Endothelial cell of umbilical vein (primary cell): Measurements from ENCODE around the gene MTIF3. TPM values are rescaled to one million over a fixed set of nuclear protein-coding genes. Genes with fewer than 3 reads are reported as not detected.
A peak's percentile ranks its signal among the peaks of the same experiment; 100 is the strongest.

ENCODE experiments used
- BruUV-seq: library from RNA; stranded (reverse); fragments of 400-500 nt; replicated peaks from 2 replicates; lab custom pipeline; 2021; lab: Mats Ljungman, UMichigan
- CTCF ChIA-PET: fragments of 300-600, 350-600 bp; sonication (Branson Sonifier 250); formaldehyde crosslinking; loops from one replicate; lab custom pipeline; 2021; ENCODE audit warnings: antibody characterized with exemption, inconsistent platforms; lab: Charles Lee
- POLR2A ChIA-PET: fragments of 300-600, 350-600 bp; sonication (Branson Sonifier 250); formaldehyde crosslinking; loops from one replicate; lab custom pipeline; 2021; ENCODE audit warnings: antibody characterized with exemption, inconsistent platforms; lab: Charles Lee
- DNase-seq: peaks from one replicate; pipeline ENCODE4 v3.0.0-alpha.2; 2011; ENCODE audit warnings: low read depth, low spot score
- FAIRE-seq: peaks from 2 replicates; lab custom pipeline; 2011; peaks lifted over from hg19 to GRCh38; lab: Jason Lieb, UNC
- H2AFZ ChIP-seq: 2 replicates; pipeline ENCODE4 v1.6.0; 2012; ENCODE audit warnings: low read depth, low read length, control low read depth, inconsistent platforms
- H3K27ac ChIP-seq: 2 replicates; pipeline ENCODE4 v1.5.1; 2011; ENCODE audit warnings: low read depth, mild to moderate bottlenecking, control low read depth, low read length, moderate library complexity; ENCODE audit not compliant: insufficient read depth
- H3K27me3 ChIP-seq, 2 experiments: 2 replicates each; pipeline versions ENCODE4 v1.6.0 to v1.6.1; 2011; ENCODE audit warnings: low read length in 2 of 2, mixed read lengths in 1 of 2; ENCODE audit not compliant: control insufficient read depth in 2 of 2, insufficient read depth in 2 of 2
- H3K36me3 ChIP-seq, 2 experiments: 2 replicates in 1 of 2; 3 replicates in 1 of 2; pipeline ENCODE4 v1.5.1; 2011; ENCODE audit warnings: low read length in 2 of 2, mild to moderate bottlenecking in 1 of 2, moderate library complexity in 1 of 2; ENCODE audit not compliant: control insufficient read depth in 2 of 2, insufficient read depth in 2 of 2; ENCODE audit errors: extremely low read depth in 1 of 2
- H3K4me1 ChIP-seq: 3 replicates; pipeline ENCODE4 v1.5.1; 2011; ENCODE audit warnings: mild to moderate bottlenecking, low read length; ENCODE audit not compliant: control insufficient read depth, insufficient read depth; ENCODE audit errors: extremely low read depth
- H3K4me2 ChIP-seq: 2 replicates; pipeline ENCODE4 v1.6.1; 2011; ENCODE audit warnings: low read length, control low read depth, mixed read lengths; ENCODE audit not compliant: insufficient read depth
- H3K4me3 ChIP-seq, 3 experiments: fragments of 200-600 bp in 1 of 3; sonication (generic), shearing (Covaris generic) in 1 of 3; replicated peaks in 1 of 3; 2 replicates each; pipeline ENCODE4 v1.5.1; 2011 to 2016; ENCODE audit warnings: control low read depth in 3 of 3, low read length in 3 of 3, mild to moderate bottlenecking in 2 of 3, inconsistent platforms in 1 of 3, low read depth in 1 of 3, moderate library complexity in 1 of 3; ENCODE audit not compliant: insufficient read depth in 1 of 3
- H3K79me2 ChIP-seq: 2 replicates; pipeline ENCODE4 v1.6.0; 2012; ENCODE audit warnings: low read length, inconsistent platforms; ENCODE audit not compliant: control insufficient read depth, insufficient read depth
- H3K9ac ChIP-seq: replicated peaks from 2 replicates; pipeline ENCODE3; 2011; ENCODE audit warnings: low read length, control low read depth; ENCODE audit not compliant: insufficient read depth; ENCODE audit errors: extremely low read depth
- H3K9me1 ChIP-seq: replicated peaks from 3 replicates; pipeline ENCODE4 v1.6.0; 2011; ENCODE audit warnings: mild to moderate bottlenecking, low read length; ENCODE audit not compliant: control insufficient read depth, insufficient read depth; ENCODE audit errors: extremely low read depth
- H3K9me3 ChIP-seq: replicated peaks from 2 replicates; pipeline ENCODE4 v1.5.1; 2012; ENCODE audit warnings: low read length, inconsistent platforms; ENCODE audit not compliant: control insufficient read depth, insufficient read depth
- H4K20me1 ChIP-seq: replicated peaks from 2 replicates; pipeline ENCODE3; 2011; ENCODE audit warnings: mild to moderate bottlenecking, low read length; ENCODE audit not compliant: control insufficient read depth, insufficient read depth; ENCODE audit errors: extremely low read depth
- EZH2 ChIP-seq: IDR thresholded peaks from 2 replicates; pipeline ENCODE4 v1.6.1; 2012; ENCODE audit warnings: borderline replicate concordance, low read depth, mild to moderate bottlenecking, moderate library complexity, low read length, inconsistent platforms; ENCODE audit not compliant: severe bottlenecking
- FOS ChIP-seq: IDR thresholded peaks from 2 replicates; pipeline ENCODE4 v1.6.1; 2011; ENCODE audit warnings: mild to moderate bottlenecking, low read length, moderate library complexity, borderline replicate concordance; ENCODE audit not compliant: insufficient read depth
- GATA2 ChIP-seq: IDR thresholded peaks from 2 replicates; pipeline ENCODE4 v1.7.0; 2011; ENCODE audit warnings: low read depth, mild to moderate bottlenecking, moderate library complexity, mixed read lengths, low read length; ENCODE audit not compliant: insufficient read length, insufficient read depth
- JUN ChIP-seq: IDR thresholded peaks from 2 replicates; pipeline ENCODE4 v1.6.1; 2011; ENCODE audit warnings: borderline replicate concordance, low read depth; ENCODE audit not compliant: insufficient read length, insufficient read depth
- MYC ChIP-seq: IDR thresholded peaks from one replicate; pipeline ENCODE4 v1.6.1; 2011; ENCODE audit warnings: mild to moderate bottlenecking, low read depth, low read length
- POLR2A ChIP-seq: IDR thresholded peaks from 2 replicates; pipeline ENCODE4 v1.6.1; 2012; ENCODE audit warnings: low read depth, mild to moderate bottlenecking, control low read depth, low read length
- POLR2AphosphoS5 ChIP-seq: IDR thresholded peaks from 2 replicates; pipeline ENCODE4 v1.6.1; 2012; ENCODE audit warnings: low read depth, mild to moderate bottlenecking, control low read depth, low read length, moderate library complexity; ENCODE audit not compliant: insufficient read depth
- dilution Hi-C: fragments of 300-500 bp; cut with MboI; formaldehyde crosslinking; loops from one replicate; pipeline ENCODE4 v1.15.0; 2019; ENCODE audit warnings: low sequenced_read_pairs; ENCODE audit not compliant: extremely low pct_ligation_motif_present
- intact Hi-C: fragments of 100-400 bp; cut with micrococcal nuclease; formaldehyde crosslinking; loops from one replicate; pipeline ENCODE4 v1.10.0; 2022
- polyA plus RNA-seq, 4 experiments: library from polyadenylated mRNA; depleted of rRNA in 3 of 4; stranded (reverse) in 3 of 4; unstranded in 1 of 4; fragments of >200 nt; gene quantifications; 2 replicates each; pipeline versions ENCODE4 v1.2.1 to v1.2.3, GENCODE V29; 2011 to 2012; ENCODE audit warnings: missing spikeins in 1 of 4
- total RNA-seq: library from RNA; stranded (reverse); gene quantifications from 2 replicates; pipeline ENCODE4 v1.2.3, GENCODE V29; 2021
- TF ChIP-seq, protein P1 (sequence below): IDR thresholded peaks from 2 replicates; pipeline ENCODE4 v1.6.1; 2011; ENCODE audit not compliant: insufficient read depth, insufficient read length
- TF ChIP-seq, protein P2 (sequence below), 2 donors: IDR thresholded peaks; 1 replicate in 1 of 2; 2 replicates in 1 of 2; pipeline ENCODE4 v1.5.1; 2011; ENCODE audit warnings: low read length in 2 of 2, mild to moderate bottlenecking in 2 of 2, moderate library complexity in 2 of 2, control low read depth in 1 of 2, inconsistent platforms in 1 of 2, low read depth in 1 of 2; ENCODE audit not compliant: insufficient read depth in 1 of 2; ENCODE audit errors: extremely low read depth in 1 of 2

MTIF3 gene
- total and polyA plus RNA-seq, 2 donors (not counting 3 experiments of a cell fraction or from before 2014, with no cell fraction given) = 23.5 to 37.5 TPM

DNA sequence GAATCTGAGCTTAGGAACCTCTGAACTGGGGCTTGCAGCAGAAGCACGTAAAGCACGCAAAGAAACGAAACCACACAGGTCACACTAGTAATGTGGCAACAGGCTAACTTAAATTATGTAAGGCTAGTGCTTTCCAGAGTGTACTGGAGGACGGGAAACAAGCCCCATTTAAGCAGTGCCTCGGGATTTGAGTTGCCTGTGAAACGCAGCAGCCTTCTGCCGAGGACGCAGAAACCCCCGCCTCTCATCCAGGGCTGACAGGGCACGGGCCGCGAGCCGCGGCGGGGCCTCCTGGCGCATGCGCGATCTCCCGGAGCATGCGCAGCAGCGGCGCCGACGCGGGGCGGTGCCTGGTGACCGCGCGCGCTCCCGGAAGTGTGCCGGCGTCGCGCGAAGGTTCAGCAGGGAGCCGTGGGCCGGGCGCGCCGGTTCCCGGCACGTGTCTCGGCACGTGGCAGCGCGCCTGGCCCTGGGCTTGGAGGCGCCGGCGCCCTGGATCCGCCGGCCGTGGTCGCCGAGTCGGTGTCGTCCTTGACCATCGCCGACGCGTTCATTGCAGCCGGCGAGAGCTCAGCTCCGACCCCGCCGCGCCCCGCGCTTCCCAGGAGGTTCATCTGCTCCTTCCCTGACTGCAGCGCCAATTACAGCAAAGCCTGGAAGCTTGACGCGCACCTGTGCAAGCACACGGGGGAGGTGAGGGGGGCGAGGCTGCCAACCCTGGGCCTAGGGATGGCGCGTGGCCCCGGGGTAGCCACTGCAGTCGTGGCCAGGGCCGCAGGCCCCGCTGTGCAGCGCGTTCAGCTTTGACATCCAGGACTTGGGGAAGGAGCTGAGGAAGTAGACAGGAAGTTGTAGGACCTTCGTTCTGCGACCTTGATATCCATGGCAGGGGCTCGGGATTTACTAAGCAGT, 25.9 kb downstream of the MTIF3 start, which contains the start of gene GTF3A:
TSS of gene GTF3A (plus strand) at position 374 of the 912 bp plus-strand sequence.
- TSS peak; percentile 35 for BruUV-seq
- FAIRE-seq = peak; percentile 81
- Histone ChIP-seq H3K27me3 (no peaks in the 10 kb centered on the region), H3K4me3 (peak within 1 kb of the TSS; percentile 23 to 66 (median 57)), H4K20me1 (no peaks in the 10 kb centered on the region), H3K9me3 (no peaks in the 10 kb centered on the region), H2AFZ (peak within 1 kb of the TSS; percentile 88), H3K27ac (peak within 1 kb of the TSS; percentile 69), H3K9ac (peak within 1 kb of the TSS; percentile 58), H3K36me3 (peaks cover 0 to 8% of the 10 kb centered on the region in 2 experiments), H3K79me2 (peaks cover 15% of the 10 kb centered on the region), H3K4me1 (peaks cover 25% of the 10 kb centered on the region), H3K9me1 (no peaks in the 10 kb centered on the region), H3K4me2 (peak within 1 kb of the TSS; percentile 88)
- ChIA-PET POLR2A (interaction anchor here (1.2 to 1.7 kb wide), 2 partner anchors 26 to 230 kb away, joined by 4 to 8 read pairs; partner anchors contain the start of gene MTIF3), CTCF (interaction anchor here (1.0 to 4.6 kb wide), 8 partner anchors 11 to 560 kb away, joined by 3 to 41 read pairs (median 13); partner anchors contain the start of gene MTIF3)
- DNase-seq = peak; percentile 91
- dilution Hi-C loops (no loop called here), intact Hi-C loops (loop anchor here (1.0 kb wide), 1 partner anchor 49 kb away; no protein-coding TSS in a partner anchor)
- TF ChIP-seq MYC (peak; percentile 30), FOS (no peak), GATA2 (no peak), EZH2 (no peak), POLR2AphosphoS5 (peak; percentile 90), POLR2A (peak; percentile 89), JUN (no peak)
- TF ChIP-seq, protein P1, sequence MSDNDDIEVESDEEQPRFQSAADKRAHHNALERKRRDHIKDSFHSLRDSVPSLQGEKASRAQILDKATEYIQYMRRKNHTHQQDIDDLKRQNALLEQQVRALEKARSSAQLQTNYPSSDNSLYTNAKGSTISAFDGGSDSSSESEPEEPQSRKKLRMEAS = peak; percentile 83
- TF ChIP-seq, protein P2, sequence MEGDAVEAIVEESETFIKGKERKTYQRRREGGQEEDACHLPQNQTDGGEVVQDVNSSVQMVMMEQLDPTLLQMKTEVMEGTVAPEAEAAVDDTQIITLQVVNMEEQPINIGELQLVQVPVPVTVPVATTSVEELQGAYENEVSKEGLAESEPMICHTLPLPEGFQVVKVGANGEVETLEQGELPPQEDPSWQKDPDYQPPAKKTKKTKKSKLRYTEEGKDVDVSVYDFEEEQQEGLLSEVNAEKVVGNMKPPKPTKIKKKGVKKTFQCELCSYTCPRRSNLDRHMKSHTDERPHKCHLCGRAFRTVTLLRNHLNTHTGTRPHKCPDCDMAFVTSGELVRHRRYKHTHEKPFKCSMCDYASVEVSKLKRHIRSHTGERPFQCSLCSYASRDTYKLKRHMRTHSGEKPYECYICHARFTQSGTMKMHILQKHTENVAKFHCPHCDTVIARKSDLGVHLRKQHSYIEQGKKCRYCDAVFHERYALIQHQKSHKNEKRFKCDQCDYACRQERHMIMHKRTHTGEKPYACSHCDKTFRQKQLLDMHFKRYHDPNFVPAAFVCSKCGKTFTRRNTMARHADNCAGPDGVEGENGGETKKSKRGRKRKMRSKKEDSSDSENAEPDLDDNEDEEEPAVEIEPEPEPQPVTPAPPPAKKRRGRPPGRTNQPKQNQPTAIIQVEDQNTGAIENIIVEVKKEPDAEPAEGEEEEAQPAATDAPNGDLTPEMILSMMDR (IDR thresholded peaks at IDR 0.05; ENCODE audit: extremely low read depth in 1 of 2, insufficient read depth in 1 of 2, low read depth in 1 of 2, low read length in 2 of 2) = no peak
